Activated CD4-positive, alpha-beta T cell treated with anti-CD3 and anti-CD28 coated beads, Interleukin-2, amount 50 U/mL, for 48 hours (primary cell): ENCODE data around the gene MARCHF2.
"Not testable (repeated sequence)": the region's sequence is repeated elsewhere in the genome, so short reads cannot be mapped to it uniquely, and the experiment has no call there.

Experiments used
- DNase-seq, 2 experiments: peaks; one replicate each; pipeline ENCODE4 v3.0.0-alpha.2; 2020

MARCHF2 gene

GRCh38 chr19:8412783-8413628 is at the start of gene MARCHF2:
Gene MARCHF2 (plus strand): TSS chr19:8413305. CDS start chr19:8421841, 8,536 bp downstream.
- DNase-seq = peak; percentile 95 to 96

- DNase-seq = peak; percentile 82 to 86
Measured at GRCh38 chr19:8363803-8364771, 49.0 kb upstream of the MARCHF2 start, which contains the start of gene ANGPTL4. Gene ANGPTL4 (plus strand): TSS chr19:8364155. CDS start chr19:8364322, 167 bp downstream.

GRCh38 chr19:8366121-8366581 is 47.0 kb upstream of the MARCHF2 start:
- DNase-seq = no peak

GRCh38 chr19:8366961-8367326 is 46.2 kb upstream of the MARCHF2 start:
- no peak for DNase-seq

- no peak for DNase-seq
Measured at GRCh38 chr19:8367327-8368001, 45.6 kb upstream of the MARCHF2 start.

GRCh38 chr19:8370176-8371010 is 42.7 kb upstream of the MARCHF2 start:
- DNase-seq = no peak

GRCh38 chr19:8371011-8371804 is 41.9 kb upstream of the MARCHF2 start:
- DNase-seq = no peak

GRCh38 chr19:8373867-8374813 is 39.0 kb upstream of the MARCHF2 start:
- DNase-seq = no peak

GRCh38 chr19:8375766-8376165 is 37.3 kb upstream of the MARCHF2 start:
- DNase-seq = not testable (repeated sequence)

GRCh38 chr19:8376373-8376974 is 36.6 kb upstream of the MARCHF2 start:
- DNase-seq = not testable (repeated sequence)

GRCh38 chr19:8377598-8377997 is 35.5 kb upstream of the MARCHF2 start:
- DNase-seq = no peak

- not testable (repeated sequence) for DNase-seq
Measured at GRCh38 chr19:8379156-8379891, 33.8 kb upstream of the MARCHF2 start.

GRCh38 chr19:8384569-8384968 is 28.5 kb upstream of the MARCHF2 start:
- not testable (repeated sequence) for DNase-seq

- DNase-seq = not testable (repeated sequence)
Measured at GRCh38 chr19:8385103-8385502, 28.0 kb upstream of the MARCHF2 start.

GRCh38 chr19:8385566-8385965 is 27.5 kb upstream of the MARCHF2 start:
- not testable (repeated sequence) for DNase-seq

- DNase-seq = not testable (repeated sequence)
Measured at GRCh38 chr19:8386419-8386818, 26.7 kb upstream of the MARCHF2 start.

GRCh38 chr19:8386990-8387389 is 26.1 kb upstream of the MARCHF2 start:
- no peak for DNase-seq
